Effector memory CD8-positive, alpha-beta T cell (primary cell): ENCODE data around the gene JAK1.
"Not testable (repeated sequence)": the region's sequence is repeated elsewhere in the genome, so short reads cannot be mapped to it uniquely, and the experiment has no call there.

Source experiments
- ATAC-seq: fragments of 150-1000 bp; cut with Tn5 transposase; replicated peaks from 2 replicates; pipeline ENCODE4 v1.10.0; 2021; ENCODE audit warnings: mild to moderate bottlenecking, moderate library complexity
- DNase-seq, 3 experiments: peaks; one replicate each; pipeline ENCODE4 v3.0.0; 2021
- H3K27ac Mint-ChIP-seq, 2 donors: one replicate each; pipeline ENCODE4 v1.8.0; 2022; ENCODE audit warnings: mild to moderate bottlenecking in 2 of 2, mixed read lengths in 2 of 2, moderate library complexity in 2 of 2
- H3K27me3 Mint-ChIP-seq, 2 donors: one replicate each; pipeline ENCODE4 v1.8.0; 2022; ENCODE audit warnings: mixed read lengths in 2 of 2
- H3K36me3 Mint-ChIP-seq: one replicate; pipeline ENCODE4 v1.8.0; 2022; ENCODE audit warnings: mild to moderate bottlenecking, moderate library complexity, mixed read lengths; ENCODE audit not compliant: insufficient read depth
- H3K4me1 Mint-ChIP-seq, 2 donors: one replicate each; pipeline ENCODE4 v1.8.0; 2022; ENCODE audit warnings: low read depth in 2 of 2, mixed read lengths in 2 of 2
- H3K4me3 Mint-ChIP-seq, 2 donors: one replicate each; pipeline ENCODE4 v1.8.0; 2022; ENCODE audit warnings: mild to moderate bottlenecking in 2 of 2, mixed read lengths in 2 of 2, moderate library complexity in 2 of 2
- H3K9me3 Mint-ChIP-seq, 2 donors: one replicate each; pipeline ENCODE4 v1.8.0; 2022; ENCODE audit warnings: mixed read lengths in 2 of 2

JAK1 gene

DNA sequence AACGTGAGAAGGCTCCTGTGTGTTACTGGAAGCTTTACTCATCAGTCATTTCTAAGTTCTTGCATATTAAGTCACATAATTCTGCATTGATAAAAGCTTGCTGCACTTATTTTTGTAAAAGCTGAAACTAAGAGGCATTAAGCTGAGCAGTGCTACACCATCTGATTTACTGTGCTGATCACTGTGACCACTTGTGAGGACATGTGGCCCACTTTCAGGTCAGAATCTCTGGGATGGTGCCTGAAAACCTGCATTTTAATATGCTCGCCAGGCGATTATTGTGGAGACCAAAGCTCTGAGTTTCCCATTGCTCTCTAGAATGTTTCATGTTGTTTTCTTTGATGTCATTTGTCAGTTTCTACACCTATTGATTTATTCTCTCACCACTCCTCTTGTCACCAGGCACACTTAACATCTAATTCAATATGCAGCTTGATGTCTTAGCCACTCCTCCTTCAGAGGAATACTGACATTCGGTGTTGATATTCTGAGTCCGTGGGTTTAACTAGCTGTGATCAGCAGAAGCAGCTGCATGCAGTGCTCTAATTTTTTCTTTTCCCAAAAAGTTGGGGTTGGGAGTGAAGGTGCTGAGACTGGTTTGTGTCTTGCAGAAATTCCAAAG is 136.2 kb downstream of the JAK1 start:
- ATAC-seq = no peak
- Mint-ChIP-seq H3K27me3 (no peaks in the 10 kb centered on the region), H3K4me1 (peaks cover 25 to 31% of the 10 kb centered on the region in 2 donors), H3K4me3 (no peak overlapping the region), H3K36me3 (peaks cover 35% of the 10 kb centered on the region), H3K9me3 (no peaks in the 10 kb centered on the region), H3K27ac (peak overlapping the region; percentile 87 to 95)
- no peak for DNase-seq

- Mint-ChIP-seq H3K9me3 (no peaks in the 10 kb centered on the region), H3K27me3 (no peaks in the 10 kb centered on the region), H3K36me3 (peaks cover 32% of the 10 kb centered on the region), H3K4me3 (peak overlapping the region in 1 of 2 donors; percentile 47), H3K27ac (peak overlapping the region; percentile 87 to 95), H3K4me1 (peaks cover 25 to 31% of the 10 kb centered on the region in 2 donors)
- ATAC-seq (no peak), DNase-seq (no peak)
Measured at GRCh38 chr1:64829411-64830029, 136.8 kb downstream of the JAK1 start.

- ATAC-seq = no peak
- no peaks in the 10 kb centered on the region for H3K27me3 Mint-ChIP-seq
- no peaks in the 10 kb centered on the region for H3K9me3 Mint-ChIP-seq
- H3K36me3 Mint-ChIP-seq = peaks cover 31% of the 10 kb centered on the region
- peaks cover 30 to 36% of the 10 kb centered on the region in 2 donors for H3K4me1 Mint-ChIP-seq
- H3K4me3 Mint-ChIP-seq = peak overlapping the region; percentile 47 to 74
- peak overlapping the region; percentile 87 to 95 for H3K27ac Mint-ChIP-seq
- no peak for DNase-seq
Measured at GRCh38 chr1:64828829-64829228, 137.5 kb downstream of the JAK1 start.

DNA sequence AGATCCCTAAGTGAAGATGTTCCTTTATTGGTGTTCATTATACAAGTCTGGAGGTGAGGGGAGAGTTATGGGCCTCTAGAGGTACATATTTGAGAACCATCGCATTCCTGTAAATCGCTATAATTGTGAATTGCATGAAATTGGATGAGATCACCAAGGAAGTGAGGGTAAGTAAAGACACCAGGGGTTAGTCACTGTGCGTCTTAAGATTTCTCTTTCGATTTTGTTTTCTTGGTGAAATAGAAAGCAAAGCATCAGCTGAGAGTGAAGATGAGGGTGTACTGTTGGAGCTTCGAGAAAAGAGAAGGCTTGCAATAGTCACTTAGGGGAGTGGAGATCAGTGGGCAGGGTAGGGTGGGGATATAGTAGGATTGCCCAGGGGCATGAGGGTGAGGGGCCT is 139.4 kb downstream of the JAK1 start:
- H3K36me3 Mint-ChIP-seq = peaks cover 13% of the 10 kb centered on the region

GRCh38 chr1:64823691-64824476 is 142.5 kb downstream of the JAK1 start:
- H3K36me3 Mint-ChIP-seq = peaks cover 11% of the 10 kb centered on the region
- H3K9me3 Mint-ChIP-seq = no peaks in the 10 kb centered on the region
- H3K4me3 Mint-ChIP-seq = peak overlapping the region in 1 of 2 donors; percentile 37
- DNase-seq (peak; percentile 55 to 67 (median 58)), ATAC-seq (peak; percentile 47)
- no peaks in the 10 kb centered on the region for H3K27me3 Mint-ChIP-seq
- H3K27ac Mint-ChIP-seq = peak overlapping the region; percentile 67 to 68
- H3K4me1 Mint-ChIP-seq = peaks cover 25 to 30% of the 10 kb centered on the region in 2 donors

More for the DNA sequence above, 139.4 kb downstream of the JAK1 start:
- H3K4me3 Mint-ChIP-seq = peak overlapping the region; percentile 57 to 74
- DNase-seq = peak in 2 of 3 experiments; percentile 8 to 15
- no peaks in the 10 kb centered on the region for H3K27me3 Mint-ChIP-seq
- peak overlapping the region; percentile 87 to 95 for H3K27ac Mint-ChIP-seq
- peak; percentile 94 for ATAC-seq
- peaks cover 30 to 36% of the 10 kb centered on the region in 2 donors for H3K4me1 Mint-ChIP-seq
- no peaks in the 10 kb centered on the region for H3K9me3 Mint-ChIP-seq

GRCh38 chr1:64822621-64823020 is 143.7 kb downstream of the JAK1 start:
- no peaks in the 10 kb centered on the region for H3K9me3 Mint-ChIP-seq
- H3K36me3 Mint-ChIP-seq = peaks cover 6% of the 10 kb centered on the region
- no peak overlapping the region for H3K27ac Mint-ChIP-seq
- DNase-seq (no peak), ATAC-seq (no peak)
- peaks cover 18 to 19% of the 10 kb centered on the region in 2 donors for H3K4me1 Mint-ChIP-seq
- H3K27me3 Mint-ChIP-seq = no peaks in the 10 kb centered on the region
- no peak overlapping the region for H3K4me3 Mint-ChIP-seq

DNA sequence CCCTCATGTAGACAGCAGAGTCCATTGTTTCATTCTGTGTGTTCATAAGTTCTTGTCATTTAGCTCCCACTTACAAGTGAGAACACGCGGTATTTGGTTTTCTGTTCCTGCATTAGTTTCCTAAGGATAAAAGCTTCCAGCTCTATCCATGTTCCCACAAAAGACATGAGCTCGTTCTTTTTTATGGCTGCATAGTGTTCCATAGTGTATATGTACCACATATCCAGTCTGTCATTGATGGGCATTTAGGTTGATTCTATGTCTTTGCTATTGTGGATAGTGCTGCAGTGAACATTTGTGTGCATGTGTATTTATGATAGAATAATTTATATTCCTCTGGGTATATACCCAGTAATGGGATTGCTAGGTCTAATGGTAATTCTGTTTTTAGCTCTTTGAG is 145.8 kb downstream of the JAK1 start:
- not testable (repeated sequence) for DNase-seq, H3K27me3 Mint-ChIP-seq, ATAC-seq, H3K4me1 Mint-ChIP-seq, H3K36me3 Mint-ChIP-seq, H3K9me3 Mint-ChIP-seq, H3K4me3 Mint-ChIP-seq, H3K27ac Mint-ChIP-seq

- not testable (repeated sequence) for H3K9me3 Mint-ChIP-seq, H3K4me3 Mint-ChIP-seq, ATAC-seq, DNase-seq, H3K27me3 Mint-ChIP-seq, H3K36me3 Mint-ChIP-seq, H3K4me1 Mint-ChIP-seq, H3K27ac Mint-ChIP-seq
Measured at GRCh38 chr1:64817364-64817763, 149.0 kb downstream of the JAK1 start.

DNA sequence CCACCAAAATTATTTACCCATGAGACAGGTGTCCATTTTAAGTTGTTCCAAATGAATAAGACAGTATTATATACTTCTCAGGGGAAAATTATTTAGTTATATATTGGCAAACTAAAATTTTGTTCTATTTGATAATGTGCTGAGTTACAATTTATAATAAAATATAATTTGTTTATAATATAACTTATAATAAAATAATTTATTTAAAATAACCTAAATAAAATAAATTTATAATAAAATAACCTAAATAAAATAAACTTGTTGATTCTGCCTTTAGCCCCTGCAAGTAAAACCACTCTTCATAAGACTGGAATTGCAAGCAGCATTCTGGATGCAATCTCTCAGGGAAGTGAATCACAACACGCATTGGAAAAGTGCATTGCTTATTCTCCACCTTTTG is 151.9 kb downstream of the JAK1 start:
- no peak for DNase-seq
- ATAC-seq = no peak
- Mint-ChIP-seq H3K9me3 (no peaks in the 10 kb centered on the region), H3K4me3 (no peak overlapping the region), H3K4me1 (no peaks in the 10 kb centered on the region), H3K27ac (no peak overlapping the region), H3K36me3 (no peaks in the 10 kb centered on the region), H3K27me3 (no peaks in the 10 kb centered on the region)

- no peaks in the 10 kb centered on the region for H3K9me3 Mint-ChIP-seq
- no peak overlapping the region for H3K27ac Mint-ChIP-seq
- DNase-seq (no peak), ATAC-seq (no peak)
- no peaks in the 10 kb centered on the region for H3K36me3 Mint-ChIP-seq
- H3K27me3 Mint-ChIP-seq = no peaks in the 10 kb centered on the region
- no peak overlapping the region for H3K4me3 Mint-ChIP-seq
- no peaks in the 10 kb centered on the region for H3K4me1 Mint-ChIP-seq
Measured at GRCh38 chr1:64811131-64811530, 155.2 kb downstream of the JAK1 start.

- no peaks in the 10 kb centered on the region for H3K27me3 Mint-ChIP-seq
- ATAC-seq = no peak
- no peaks in the 10 kb centered on the region for H3K4me1 Mint-ChIP-seq
Measured at GRCh38 chr1:64810001-64810400, 156.3 kb downstream of the JAK1 start.

GRCh38 chr1:64809309-64809708 is 157.0 kb downstream of the JAK1 start:
- Mint-ChIP-seq H3K4me1 (no peaks in the 10 kb centered on the region), H3K36me3 (peaks cover 3% of the 10 kb centered on the region), H3K27ac (no peak overlapping the region), H3K4me3 (no peak overlapping the region), H3K9me3 (no peaks in the 10 kb centered on the region), H3K27me3 (no peaks in the 10 kb centered on the region)
- DNase-seq (no peak), ATAC-seq (no peak)

More at GRCh38 chr1:64810001-64810400, 156.3 kb downstream of the JAK1 start:
- Mint-ChIP-seq H3K36me3 (no peaks in the 10 kb centered on the region), H3K9me3 (no peaks in the 10 kb centered on the region), H3K27ac (no peak overlapping the region), H3K4me3 (no peak overlapping the region)
- DNase-seq = no peak

DNA sequence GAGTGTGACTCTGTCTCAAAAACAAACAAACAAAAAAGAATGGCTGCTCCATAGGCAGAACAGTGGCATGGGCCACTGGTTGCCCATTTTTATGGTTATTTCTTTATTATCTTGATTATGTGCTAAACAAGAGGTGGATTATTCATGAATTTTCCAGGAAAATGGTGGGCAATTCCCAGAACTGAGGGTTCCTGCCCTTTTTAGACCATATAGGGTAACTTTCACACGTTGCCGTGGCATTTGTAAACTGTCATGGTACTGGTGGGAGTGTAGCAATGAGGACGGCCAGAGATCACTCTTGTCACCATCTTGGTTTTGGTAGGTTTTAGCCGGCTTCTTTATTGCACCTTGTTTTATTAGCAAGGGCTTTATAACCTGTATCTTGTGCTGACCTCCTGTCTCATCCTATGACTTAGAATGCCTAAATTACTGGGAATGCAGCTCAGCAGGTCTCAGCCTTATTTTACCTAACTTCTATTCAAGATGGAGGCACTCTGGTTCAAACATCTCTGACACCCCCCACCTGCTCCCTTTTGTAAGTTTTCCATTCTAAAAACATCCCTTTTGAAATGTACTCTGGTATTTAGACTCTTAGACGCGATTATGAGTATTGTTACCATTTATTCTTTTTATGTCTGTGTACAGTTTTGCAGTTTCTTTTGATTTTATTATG is 164.4 kb downstream of the JAK1 start:
- DNase-seq (no peak), ATAC-seq (no peak)
- no peaks in the 10 kb centered on the region for H3K4me1 Mint-ChIP-seq
- peaks cover 3% of the 10 kb centered on the region for H3K36me3 Mint-ChIP-seq
- no peak overlapping the region for H3K27ac Mint-ChIP-seq
- H3K27me3 Mint-ChIP-seq = no peaks in the 10 kb centered on the region
- H3K4me3 Mint-ChIP-seq = no peak overlapping the region
- no peaks in the 10 kb centered on the region for H3K9me3 Mint-ChIP-seq
